HepG2 (cell line): ENCODE results near the gene HORMAD2. TPM values are rescaled to one million over a fixed set of nuclear protein-coding genes. Genes with fewer than 3 reads are reported as not detected.
A peak's percentile ranks its signal among the peaks of the same experiment; 100 is the strongest.

Experiments used
- DMAP1 ChIP-seq: IDR thresholded peaks from 2 replicates; pipeline ENCODE4 v1.6.1; 2016
- ELK4 ChIP-seq: sonication (generic); formaldehyde crosslinking; IDR thresholded peaks from 2 replicates; pipeline ENCODE4 v1.9.0; 2021; ENCODE audit warnings: missing genetic modification reagents, borderline replicate concordance
- FOSL1 ChIP-seq: sonication (generic); formaldehyde crosslinking; IDR thresholded peaks from 2 replicates; pipeline ENCODE4 v1.9.0; 2021; ENCODE audit warnings: missing genetic modification reagents, borderline replicate concordance
- FOXP1 ChIP-seq, 2 experiments: fragments of 450-650 bp in 1 of 2; IDR thresholded peaks; 2 replicates each; pipeline ENCODE4 v1.6.1; 2017 to 2018; ENCODE audit warnings: antibody characterized with exemption in 1 of 2
- KLF16 ChIP-seq, 2 experiments: sonication (generic) in 1 of 2; formaldehyde crosslinking in 1 of 2; IDR thresholded peaks; 2 replicates each; pipeline versions ENCODE4 v1.6.1 to v1.8.0; 2016 to 2023; ENCODE audit warnings: missing genetic modification reagents in 2 of 2, missing compliant biosample characterization in 1 of 2
- MEIS2 ChIP-seq: sonication (generic); formaldehyde crosslinking; IDR thresholded peaks from 2 replicates; pipeline ENCODE4 v1.9.0; 2021; ENCODE audit warnings: mild to moderate bottlenecking, missing genetic modification reagents
- MNT ChIP-seq: fragments of 450-650 bp; IDR thresholded peaks from 2 replicates; pipeline ENCODE4 v1.6.1; 2016
- MXD4 ChIP-seq: IDR thresholded peaks from 2 replicates; pipeline ENCODE4 v1.6.1; 2016; ENCODE audit warnings: mild to moderate bottlenecking, missing biosample characterization, missing genetic modification reagents
- NFKB2 ChIP-seq: sonication (generic); formaldehyde crosslinking; IDR thresholded peaks from 2 replicates; pipeline ENCODE4 v1.4.0; 2020; ENCODE audit warnings: missing genetic modification reagents, borderline replicate concordance
- SALL1 ChIP-seq: sonication (generic); formaldehyde crosslinking; IDR thresholded peaks from 2 replicates; pipeline ENCODE4 v1.8.0; 2022; ENCODE audit warnings: mild to moderate bottlenecking, missing genetic modification reagents
- SAP130 ChIP-seq: IDR thresholded peaks from 2 replicates; pipeline ENCODE4 v1.6.1; 2016; ENCODE audit warnings: low read depth
- TOPORS ChIP-seq: sonication (generic); formaldehyde crosslinking; IDR thresholded peaks from 2 replicates; pipeline ENCODE4 v1.8.0; 2023; ENCODE audit warnings: mild to moderate bottlenecking, missing genetic modification reagents
- ZFP36L1 ChIP-seq: sonication (generic); formaldehyde crosslinking; IDR thresholded peaks from 2 replicates; pipeline ENCODE4 v1.8.0; 2022; ENCODE audit warnings: mild to moderate bottlenecking, missing genetic modification reagents, moderate library complexity
- ZNF10 ChIP-seq: sonication (generic); formaldehyde crosslinking; IDR thresholded peaks from 2 replicates; pipeline ENCODE4 v1.4.0; 2020; ENCODE audit warnings: mild to moderate bottlenecking, low read depth, missing genetic modification reagents, borderline replicate concordance
- ZNF260 ChIP-seq: sonication (generic); formaldehyde crosslinking; IDR thresholded peaks from 2 replicates; pipeline ENCODE4 v1.4.0; 2020; ENCODE audit warnings: missing genetic modification reagents, low read depth, mild to moderate bottlenecking, borderline replicate concordance
- ZNF501 ChIP-seq: sonication (generic); formaldehyde crosslinking; IDR thresholded peaks from 2 replicates; pipeline ENCODE4 v1.5.1; 2020; ENCODE audit warnings: mild to moderate bottlenecking, moderate library complexity, missing genetic modification reagents
- ZNF589 ChIP-seq: sonication (generic); formaldehyde crosslinking; conservative IDR thresholded peaks from 2 replicates; pipeline ENCODE4 v1.8.0; 2022; ENCODE audit warnings: mild to moderate bottlenecking, moderate library complexity, missing genetic modification reagents
- ZNF788 ChIP-seq: sonication (generic); formaldehyde crosslinking; IDR thresholded peaks from 2 replicates; pipeline ENCODE4 v1.5.0; 2020; ENCODE audit warnings: mild to moderate bottlenecking, missing genetic modification reagents, borderline replicate concordance
- polyA plus RNA-seq, 8 experiments: library from polyadenylated mRNA; depleted of rRNA in 3 of 8; stranded (reverse) in 7 of 8; unstranded in 1 of 8; fragments of >200 nt; fragmentation: Illumina TruSeq in 4 of 8; extraction: Trizol in 4 of 8; gene quantifications; 2 replicates each; pipeline versions ENCODE4 v1.2.1 to v1.2.3, GENCODE V29; 2011 to 2016; ENCODE audit warnings: low read depth in 4 of 8, missing spikeins in 1 of 8, mixed read lengths in 1 of 8; ENCODE audit not compliant: insufficient read depth in 1 of 8
- total RNA-seq, 5 experiments: library from RNA; depleted of rRNA; stranded (reverse); fragments of >200 nt; fragmentation: Illumina TruSeq; extraction: Trizol; gene quantifications; 2 replicates each; pipeline ENCODE4 v1.2.3, GENCODE V29; 2016; ENCODE audit warnings: low read depth in 1 of 5
- TF ChIP-seq, protein P1 (sequence below): fragments of 450-650 bp; IDR thresholded peaks from 2 replicates; pipeline ENCODE4 v1.6.1; 2017; ENCODE audit warnings: mild to moderate bottlenecking
- TF ChIP-seq, protein P2 (sequence below): IDR thresholded peaks from 2 replicates; pipeline ENCODE4 v1.6.1; 2016
- TF ChIP-seq, protein P3 (sequence below): sonication (generic); formaldehyde crosslinking; IDR thresholded peaks from 2 replicates; pipeline ENCODE4 v1.4.0; 2020; ENCODE audit warnings: mild to moderate bottlenecking, missing genetic modification reagents

HORMAD2 gene
- total and polyA plus RNA-seq, 2 of the 13 experiments (the other 11 are each of a cell fraction or from before 2014, with no cell fraction given): not detected

DNA sequence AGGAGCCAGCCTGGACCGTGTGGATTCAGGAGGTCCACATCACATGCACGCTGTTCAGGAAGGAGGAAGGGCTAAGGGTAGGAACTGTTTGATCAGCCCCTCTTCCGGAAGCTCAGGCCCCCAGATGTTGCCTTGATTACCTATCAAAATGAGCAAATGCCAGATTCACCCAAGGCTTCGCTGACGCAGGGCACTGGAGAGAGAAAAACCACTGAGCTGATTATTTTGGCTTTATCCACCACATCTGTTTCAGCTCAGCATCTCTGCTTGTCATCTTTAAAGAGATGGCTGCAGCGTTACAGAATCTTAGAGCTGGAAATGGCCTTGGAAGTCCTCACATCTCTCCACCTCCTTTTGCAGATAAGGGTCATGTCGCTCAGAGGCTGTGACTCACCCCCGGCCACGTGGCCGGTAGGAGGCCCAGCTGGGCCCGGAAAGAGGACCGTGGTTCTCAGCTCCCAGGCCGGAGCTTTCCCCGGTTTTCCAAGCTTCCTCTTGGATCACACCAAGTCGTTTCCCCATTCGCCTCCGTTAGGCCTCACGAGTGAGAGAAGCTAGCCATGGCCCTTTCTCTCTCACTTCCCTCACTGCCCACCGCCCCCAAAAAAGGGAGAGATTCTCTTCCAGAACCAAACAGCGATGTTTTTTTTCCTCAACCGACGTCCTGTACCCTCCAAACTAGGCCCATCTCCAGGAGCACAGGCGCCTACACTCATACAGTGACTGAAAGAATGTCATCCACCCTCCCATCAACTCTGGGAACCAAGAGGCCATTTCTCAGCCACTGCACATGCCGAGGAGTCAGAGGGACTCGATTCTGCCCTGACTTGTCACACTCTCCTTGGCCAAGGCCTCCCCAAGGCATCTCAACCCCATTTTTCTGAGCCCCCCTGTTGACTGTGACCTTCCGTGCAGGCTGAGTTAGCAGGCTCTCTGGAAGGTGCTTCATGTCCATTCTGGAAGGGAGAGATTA is 128.7 kb downstream of the HORMAD2 start (continued):
- TF ChIP-seq, protein P1, sequence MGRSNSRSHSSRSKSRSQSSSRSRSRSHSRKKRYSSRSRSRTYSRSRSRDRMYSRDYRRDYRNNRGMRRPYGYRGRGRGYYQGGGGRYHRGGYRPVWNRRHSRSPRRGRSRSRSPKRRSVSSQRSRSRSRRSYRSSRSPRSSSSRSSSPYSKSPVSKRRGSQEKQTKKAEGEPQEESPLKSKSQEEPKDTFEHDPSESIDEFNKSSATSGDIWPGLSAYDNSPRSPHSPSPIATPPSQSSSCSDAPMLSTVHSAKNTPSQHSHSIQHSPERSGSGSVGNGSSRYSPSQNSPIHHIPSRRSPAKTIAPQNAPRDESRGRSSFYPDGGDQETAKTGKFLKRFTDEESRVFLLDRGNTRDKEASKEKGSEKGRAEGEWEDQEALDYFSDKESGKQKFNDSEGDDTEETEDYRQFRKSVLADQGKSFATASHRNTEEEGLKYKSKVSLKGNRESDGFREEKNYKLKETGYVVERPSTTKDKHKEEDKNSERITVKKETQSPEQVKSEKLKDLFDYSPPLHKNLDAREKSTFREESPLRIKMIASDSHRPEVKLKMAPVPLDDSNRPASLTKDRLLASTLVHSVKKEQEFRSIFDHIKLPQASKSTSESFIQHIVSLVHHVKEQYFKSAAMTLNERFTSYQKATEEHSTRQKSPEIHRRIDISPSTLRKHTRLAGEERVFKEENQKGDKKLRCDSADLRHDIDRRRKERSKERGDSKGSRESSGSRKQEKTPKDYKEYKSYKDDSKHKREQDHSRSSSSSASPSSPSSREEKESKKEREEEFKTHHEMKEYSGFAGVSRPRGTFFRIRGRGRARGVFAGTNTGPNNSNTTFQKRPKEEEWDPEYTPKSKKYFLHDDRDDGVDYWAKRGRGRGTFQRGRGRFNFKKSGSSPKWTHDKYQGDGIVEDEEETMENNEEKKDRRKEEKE: no peak
- no peak for TF ChIP-seq TOPORS (CRISPR knock-in tag)
- TF ChIP-seq ZNF589 (CRISPR knock-in tag): no peak
- TF ChIP-seq MNT: peak; percentile 34; the same call in 1 of the 2 replicates
- TF ChIP-seq SAP130 (CRISPR knock-in tag): peak; percentile 69
- 0 out of 2 replicates have a peak, but pooled peaks have one; percentile 52 for TF ChIP-seq ZFP36L1 (CRISPR knock-in tag)
- peak; percentile 55; the same call in 1 of the 2 replicates for TF ChIP-seq DMAP1 (CRISPR knock-in tag)
- TF ChIP-seq, protein P2, sequence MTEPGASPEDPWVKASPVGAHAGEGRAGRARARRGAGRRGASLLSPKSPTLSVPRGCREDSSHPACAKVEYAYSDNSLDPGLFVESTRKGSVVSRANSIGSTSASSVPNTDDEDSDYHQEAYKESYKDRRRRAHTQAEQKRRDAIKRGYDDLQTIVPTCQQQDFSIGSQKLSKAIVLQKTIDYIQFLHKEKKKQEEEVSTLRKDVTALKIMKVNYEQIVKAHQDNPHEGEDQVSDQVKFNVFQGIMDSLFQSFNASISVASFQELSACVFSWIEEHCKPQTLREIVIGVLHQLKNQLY: peak; percentile 84
- TF ChIP-seq SALL1 (CRISPR knock-in tag): peak; percentile 69
- peak; percentile 54; the same call in 1 of the 2 replicates for TF ChIP-seq ZNF788
- peak; percentile 65; the same call in 1 of the 2 replicates for TF ChIP-seq NFKB2 (CRISPR knock-in tag)
- TF ChIP-seq FOXP1 (IDR thresholded peaks at IDR 0.05): no peak
- TF ChIP-seq FOXP1 (CRISPR knock-in tag; IDR thresholded peaks at IDR 0.05): no peak
- no peak for TF ChIP-seq ELK4 (CRISPR knock-in tag)
- TF ChIP-seq FOSL1 (CRISPR knock-in tag): peak; percentile 89
- TF ChIP-seq MXD4 (CRISPR knock-in tag): peak; percentile 61; the same call in 1 of the 2 replicates
- no peak for TF ChIP-seq ZNF260 (CRISPR knock-in tag)
- peak in 1 of 2 experiments; percentile 60; a peak in 1 of 4 replicates for TF ChIP-seq KLF16 (CRISPR knock-in tag; IDR thresholded peaks at IDR 0.05)
- TF ChIP-seq ZNF10: no peak
- TF ChIP-seq ZNF501: no peak
- TF ChIP-seq MEIS2: peak; percentile 82
- TF ChIP-seq, protein P3, sequence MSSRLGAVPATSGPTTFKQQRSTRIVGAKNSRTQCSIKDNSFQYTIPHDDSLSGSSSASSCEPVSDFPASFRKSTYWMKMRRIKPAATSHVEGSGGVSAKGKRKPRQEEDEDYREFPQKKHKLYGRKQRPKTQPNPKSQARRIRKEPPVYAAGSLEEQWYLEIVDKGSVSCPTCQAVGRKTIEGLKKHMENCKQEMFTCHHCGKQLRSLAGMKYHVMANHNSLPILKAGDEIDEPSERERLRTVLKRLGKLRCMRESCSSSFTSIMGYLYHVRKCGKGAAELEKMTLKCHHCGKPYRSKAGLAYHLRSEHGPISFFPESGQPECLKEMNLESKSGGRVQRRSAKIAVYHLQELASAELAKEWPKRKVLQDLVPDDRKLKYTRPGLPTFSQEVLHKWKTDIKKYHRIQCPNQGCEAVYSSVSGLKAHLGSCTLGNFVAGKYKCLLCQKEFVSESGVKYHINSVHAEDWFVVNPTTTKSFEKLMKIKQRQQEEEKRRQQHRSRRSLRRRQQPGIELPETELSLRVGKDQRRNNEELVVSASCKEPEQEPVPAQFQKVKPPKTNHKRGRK (CRISPR knock-in tag): no peak
